GM19397 (cell line): Measurements from ENCODE around the gene KMT5B.

Experiments
- ATAC-seq: cut with Tn5 transposase; IDR thresholded peaks from one replicate; pipeline ENCODE4 v1.9.1; 2021; ENCODE audit warnings: mild to moderate bottlenecking, moderate library complexity; ENCODE audit not compliant: unreplicated experiment

Gene KMT5B

DNA sequence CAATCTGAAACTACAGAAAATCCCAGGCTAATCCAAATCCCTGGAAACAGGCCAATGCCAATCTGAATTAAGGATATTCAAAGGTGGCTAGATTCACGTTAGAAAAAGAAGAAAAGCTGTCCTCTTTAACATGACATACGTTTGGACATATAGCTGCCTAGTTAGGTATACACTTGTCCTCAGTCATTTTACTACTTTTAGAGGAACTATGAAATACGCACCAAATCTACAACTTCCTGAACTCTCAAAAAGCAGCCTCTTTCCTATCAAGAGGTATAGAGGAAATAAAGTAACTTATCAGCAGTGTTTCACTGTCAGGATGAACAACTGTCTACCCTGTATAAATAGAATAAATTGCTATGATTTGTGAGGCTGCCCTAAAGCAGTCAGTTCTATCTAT is 24.0 kb downstream of the KMT5B start:
- no peak for ATAC-seq

DNA sequence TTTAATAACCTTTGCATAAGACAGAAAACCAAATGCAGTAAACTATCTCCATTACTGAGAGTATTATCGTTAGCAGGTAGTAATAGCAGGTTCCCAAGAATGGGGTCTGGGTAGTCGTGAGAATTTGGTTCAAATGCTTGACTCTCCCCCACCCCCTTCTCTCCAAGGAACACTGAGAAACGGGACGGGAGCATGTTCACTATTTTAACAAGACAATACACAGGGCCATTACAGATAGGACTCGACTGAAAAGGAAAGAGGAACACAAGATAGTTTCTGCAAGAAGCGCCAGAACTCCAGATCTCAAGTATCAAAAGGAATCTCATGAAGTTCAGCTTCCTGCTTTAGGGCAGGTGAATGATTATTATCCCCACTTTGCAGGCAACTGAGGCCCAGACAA is 27.0 kb downstream of the KMT5B start:
- ATAC-seq, result no peak

DNA sequence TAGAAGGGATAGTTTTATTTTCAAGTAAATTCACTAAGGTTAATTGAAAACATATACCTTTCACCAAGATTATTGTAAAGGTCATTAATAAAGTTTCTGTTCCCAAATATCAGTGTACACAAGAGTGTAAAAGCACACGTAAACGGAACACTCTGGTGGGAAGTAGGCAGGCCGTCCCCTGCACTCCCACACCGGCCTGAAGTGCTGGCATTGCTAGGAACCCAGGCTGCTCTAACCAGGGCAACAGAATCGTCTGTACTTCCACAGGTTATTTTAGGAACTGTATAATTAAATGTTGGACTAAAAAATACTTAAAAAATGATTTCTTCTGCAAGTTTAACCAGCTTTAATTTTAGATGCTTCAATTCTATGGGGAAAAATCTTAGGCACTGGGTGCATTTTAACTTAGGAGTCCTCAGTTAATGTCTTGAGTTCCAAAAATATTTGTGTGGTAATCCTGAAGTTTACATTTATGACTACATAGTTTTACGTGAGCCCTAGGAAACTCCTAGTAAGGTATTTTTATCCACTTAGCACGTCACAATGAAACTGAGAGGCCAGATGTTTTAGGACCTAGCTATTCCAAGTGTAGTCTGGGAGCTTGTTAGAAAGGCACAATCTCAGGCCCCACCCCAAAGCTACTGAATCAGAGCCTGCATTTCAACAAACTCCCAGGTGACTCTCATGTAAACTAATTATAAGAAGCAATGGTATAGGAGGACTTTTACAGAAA is 31.2 kb downstream of the KMT5B start:
- ATAC-seq, result no peak

DNA sequence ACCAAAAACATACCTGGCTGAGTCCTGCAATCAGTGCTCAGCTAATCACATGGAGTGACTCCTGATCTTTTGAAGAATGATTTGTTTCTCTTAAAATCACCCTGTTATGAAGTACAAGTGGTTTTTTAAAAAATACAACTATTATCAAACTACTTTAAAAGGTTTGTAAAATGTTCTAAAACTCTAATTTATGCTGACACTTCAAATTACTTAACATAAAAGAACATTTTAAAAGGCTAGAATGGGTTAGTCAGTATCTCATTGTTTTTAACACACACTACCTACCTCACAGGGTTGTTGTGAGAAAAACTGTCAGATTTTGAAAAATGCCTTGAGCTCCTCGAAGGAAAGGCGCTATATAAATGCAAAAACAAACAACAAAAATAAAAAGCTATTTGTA is 33.2 kb downstream of the KMT5B start:
- ATAC-seq, result no peak

DNA sequence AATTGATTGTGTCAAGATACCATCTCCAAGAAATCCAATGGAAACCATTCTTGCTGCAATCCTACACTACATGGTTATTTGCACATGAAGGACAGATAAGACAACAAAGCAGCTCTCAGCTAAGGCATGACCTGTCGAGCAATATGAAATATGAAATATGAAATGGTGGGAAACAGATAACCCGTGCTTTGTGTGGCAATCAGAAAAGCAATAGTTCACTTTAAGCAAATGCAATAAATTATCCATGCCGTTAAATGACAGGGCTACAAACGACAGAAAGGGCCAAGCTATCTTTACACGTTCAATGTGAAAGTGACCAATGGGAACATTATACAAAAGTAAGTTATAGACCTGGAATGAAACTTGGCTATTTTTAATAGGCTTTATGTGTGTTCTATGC is 35.2 kb downstream of the KMT5B start:
- ATAC-seq, result no peak

DNA sequence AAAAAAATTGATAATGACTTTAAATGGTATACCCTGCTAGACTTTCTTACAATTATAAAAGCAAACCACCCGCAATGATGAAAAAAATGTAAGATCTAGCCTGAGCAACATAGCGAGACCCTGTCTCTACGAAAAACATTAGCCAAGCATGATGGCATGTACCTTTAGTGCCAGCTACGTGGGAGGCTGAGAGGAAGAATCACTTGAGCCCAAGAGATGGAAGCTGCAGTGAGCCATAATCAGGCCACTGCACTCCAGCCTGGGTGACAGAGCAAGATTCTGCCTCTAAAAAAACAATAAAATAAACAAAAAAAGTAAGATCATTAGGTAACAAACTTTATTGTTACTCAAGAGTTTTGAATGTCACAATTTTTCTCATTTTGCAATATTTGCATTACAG is 39.2 kb downstream of the KMT5B start:
- ATAC-seq, result no peak

DNA sequence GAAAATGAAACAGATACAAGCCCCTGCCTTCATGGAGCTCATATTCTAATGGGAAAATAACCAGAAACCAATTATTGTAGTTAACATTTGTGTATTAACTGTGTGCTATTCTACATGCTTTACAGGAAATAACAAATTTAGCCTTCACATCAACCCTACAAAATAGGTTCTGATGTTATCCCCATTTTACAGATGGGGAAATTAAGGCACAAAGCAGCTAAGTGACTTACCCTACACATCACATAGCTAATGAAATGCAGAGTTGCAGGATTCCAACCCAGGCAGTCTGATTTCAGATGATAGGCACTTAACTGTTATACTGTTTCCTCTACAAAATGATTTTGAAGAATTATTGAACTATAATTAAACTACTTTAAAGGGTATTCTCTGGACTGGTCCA is 43.7 kb downstream of the KMT5B start:
- no peak for ATAC-seq

DNA sequence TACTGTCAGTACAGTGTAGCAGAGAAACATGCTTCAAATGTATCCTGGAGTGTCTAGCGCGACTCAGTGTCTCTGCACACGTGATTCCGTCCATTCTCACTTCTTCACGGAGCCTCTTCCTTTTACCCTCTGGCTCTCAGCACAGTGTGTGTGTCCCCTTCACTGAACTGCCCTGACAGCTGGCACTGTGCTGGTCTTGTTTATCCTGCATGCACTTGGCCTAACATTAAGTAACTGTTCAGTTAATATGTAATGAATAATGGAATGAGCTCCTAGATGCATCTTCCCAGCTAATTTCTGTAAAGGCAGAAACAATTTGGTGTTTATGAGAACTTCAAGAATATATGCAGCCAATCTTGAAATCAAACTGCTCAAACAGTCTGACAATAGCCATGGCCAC is 44.4 kb downstream of the KMT5B start:
- no peak for ATAC-seq

DNA sequence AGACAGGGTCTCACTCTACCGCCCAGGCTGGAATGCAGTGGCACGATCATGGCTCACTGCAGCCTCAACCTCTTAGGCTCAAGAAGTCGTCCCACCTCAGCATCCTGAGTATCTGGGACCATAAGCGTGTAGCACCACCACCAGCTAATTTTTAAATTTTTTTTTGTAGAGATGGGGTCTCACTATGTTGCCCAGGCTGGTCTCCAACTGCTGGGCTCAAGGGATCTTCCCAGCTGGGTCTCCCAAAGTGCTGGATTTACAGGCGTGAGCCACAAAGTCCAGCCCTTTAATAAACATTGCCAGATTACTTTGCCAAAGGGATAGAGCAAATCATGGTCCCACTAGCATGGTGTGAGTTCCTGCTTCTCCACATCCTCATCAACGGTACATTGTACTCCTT is 45.6 kb downstream of the KMT5B start:
- no peak for ATAC-seq

DNA sequence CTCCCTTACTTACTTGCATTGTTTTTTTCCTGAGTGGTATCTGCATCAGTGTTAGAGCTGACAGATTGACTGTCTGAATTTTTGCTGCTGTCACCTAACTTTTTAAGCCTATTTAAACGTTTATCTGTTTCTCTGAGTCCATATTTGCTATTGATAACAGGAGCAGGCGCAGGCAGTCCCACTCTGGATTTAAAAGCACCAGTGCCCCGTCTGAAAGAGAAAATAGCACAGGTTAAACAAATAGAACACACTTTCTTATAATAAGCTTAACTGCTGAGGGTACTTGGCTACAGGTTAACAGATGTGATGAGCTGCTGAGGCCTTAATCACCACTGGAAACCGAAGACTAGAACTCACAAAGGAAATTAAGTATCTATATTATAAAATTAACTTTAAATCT is 46.1 kb downstream of the KMT5B start:
- ATAC-seq, result no peak

DNA sequence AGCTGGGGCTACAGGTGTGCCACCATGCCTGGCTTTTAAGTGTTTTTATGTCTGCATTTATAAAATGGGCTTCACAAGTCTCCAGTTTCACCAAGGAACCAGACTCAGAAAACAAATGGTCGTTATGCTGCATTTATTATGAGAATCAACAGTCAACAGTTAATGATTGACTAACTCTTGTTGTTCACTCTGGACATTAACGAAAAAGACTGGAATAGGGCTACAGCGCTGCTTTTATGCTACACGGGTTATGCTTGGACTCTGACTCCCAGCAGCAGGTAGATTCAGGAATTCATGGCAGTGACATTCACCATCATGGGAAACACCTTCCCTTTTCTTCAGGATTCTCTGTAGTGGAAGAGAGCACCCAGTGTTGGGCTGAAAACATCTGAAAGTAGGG is 47.5 kb downstream of the KMT5B start:
- ATAC-seq, result no peak

DNA sequence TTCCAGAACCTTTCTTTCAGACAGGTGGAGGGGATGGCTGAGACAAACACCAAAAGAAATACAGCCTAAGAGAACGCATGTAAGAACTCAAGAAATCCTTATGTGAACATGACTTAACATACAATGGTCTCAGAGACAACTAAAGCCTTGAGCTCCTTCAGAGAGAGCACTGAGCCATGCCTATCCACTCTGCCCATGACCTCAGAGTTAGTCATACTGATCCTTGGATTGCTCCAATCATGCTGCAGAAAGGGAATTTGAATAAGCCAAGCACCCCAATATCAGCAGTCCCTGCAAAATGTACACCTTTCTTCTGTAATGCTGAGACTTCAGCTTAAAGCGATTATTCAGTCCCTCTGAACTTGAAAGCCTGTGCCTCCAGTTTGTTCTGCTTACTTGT is 48.7 kb downstream of the KMT5B start:
- no peak for ATAC-seq

DNA sequence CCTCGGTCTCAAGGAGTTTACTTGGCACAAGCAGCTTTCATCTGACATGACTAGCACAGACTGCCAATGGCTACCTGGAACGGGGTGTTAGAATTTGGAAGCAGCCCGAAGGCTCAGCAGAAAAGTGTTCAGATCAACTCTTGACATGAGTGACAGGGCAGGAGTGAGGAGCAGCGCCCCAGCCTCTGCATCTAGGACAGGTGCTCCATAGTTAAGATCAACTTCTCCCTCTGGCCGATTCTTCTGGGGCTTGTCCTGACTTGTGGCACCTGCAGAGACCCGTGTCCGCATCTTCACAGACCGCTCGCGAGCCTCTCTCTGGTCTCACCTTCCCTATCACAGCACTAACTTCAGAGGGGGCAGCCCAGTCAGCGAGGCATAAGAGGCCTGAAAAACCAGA is 49.4 kb downstream of the KMT5B start:
- ATAC-seq, result no peak

DNA sequence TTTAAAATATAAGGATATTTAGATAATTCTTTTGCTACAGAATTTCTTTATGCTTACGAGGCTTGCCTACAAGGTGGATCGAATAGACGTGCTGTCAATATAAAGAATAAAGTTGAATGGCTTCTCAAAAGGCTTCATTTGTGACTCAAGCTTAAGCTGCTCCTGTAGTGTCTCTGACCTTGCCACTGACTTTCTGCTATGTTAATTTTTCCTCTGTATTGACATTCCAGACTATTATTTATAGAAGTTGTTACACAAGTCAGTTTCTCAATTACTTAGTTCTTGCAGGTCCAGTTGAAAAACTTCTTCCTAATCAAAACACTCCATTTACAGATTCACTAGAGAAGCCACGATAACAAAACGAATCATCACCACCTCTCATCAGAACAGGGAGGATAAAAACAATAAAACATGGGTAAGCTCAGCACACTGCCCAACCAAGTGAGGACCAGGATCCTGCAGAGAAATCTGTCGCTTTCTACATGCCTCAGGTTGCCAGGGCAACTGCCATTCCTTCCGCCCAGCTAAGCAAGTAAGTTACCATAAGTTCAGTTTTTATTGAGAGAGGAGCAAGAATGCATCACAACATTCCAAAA is 52.9 kb downstream of the KMT5B start:
- ATAC-seq, result no peak

DNA sequence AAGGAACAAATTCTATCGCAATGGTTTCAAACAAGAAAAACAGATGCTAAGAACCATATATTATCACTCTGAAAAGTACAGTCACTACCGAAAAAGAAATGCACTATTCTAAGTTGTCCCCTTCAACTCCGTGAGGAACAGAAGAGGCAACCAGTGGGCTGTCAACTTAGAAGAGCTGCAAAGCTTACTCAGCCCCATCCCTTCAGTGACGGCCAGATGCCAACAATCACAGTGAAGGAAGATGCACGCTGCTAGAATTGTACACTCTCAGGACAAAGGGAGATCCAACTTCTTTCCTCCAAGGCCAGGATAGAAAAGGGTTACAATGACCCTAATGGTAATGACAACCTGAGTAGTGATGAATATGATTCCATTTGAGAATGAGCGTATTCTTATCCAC is 53.4 kb downstream of the KMT5B start:
- ATAC-seq, result no peak

DNA sequence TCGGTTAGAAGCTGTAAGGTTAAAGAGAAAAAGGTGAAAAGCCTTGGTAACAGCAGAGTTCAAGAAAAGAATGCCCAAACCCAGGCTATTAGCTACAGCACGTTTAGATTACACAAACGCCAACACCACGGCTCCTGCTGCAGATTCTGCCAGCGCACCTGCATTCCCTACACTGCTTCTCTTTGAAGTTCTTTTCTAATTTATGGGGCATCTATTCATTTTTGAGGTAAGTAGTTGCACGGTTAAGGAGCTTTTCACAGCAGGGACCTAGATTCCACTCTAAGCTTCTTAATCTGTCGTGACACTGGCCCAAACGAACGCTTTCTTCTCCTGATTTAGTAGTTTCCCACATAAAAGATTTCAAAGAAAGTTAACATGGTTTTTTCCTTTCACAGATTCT is 53.9 kb downstream of the KMT5B start:
- ATAC-seq, result no peak

DNA sequence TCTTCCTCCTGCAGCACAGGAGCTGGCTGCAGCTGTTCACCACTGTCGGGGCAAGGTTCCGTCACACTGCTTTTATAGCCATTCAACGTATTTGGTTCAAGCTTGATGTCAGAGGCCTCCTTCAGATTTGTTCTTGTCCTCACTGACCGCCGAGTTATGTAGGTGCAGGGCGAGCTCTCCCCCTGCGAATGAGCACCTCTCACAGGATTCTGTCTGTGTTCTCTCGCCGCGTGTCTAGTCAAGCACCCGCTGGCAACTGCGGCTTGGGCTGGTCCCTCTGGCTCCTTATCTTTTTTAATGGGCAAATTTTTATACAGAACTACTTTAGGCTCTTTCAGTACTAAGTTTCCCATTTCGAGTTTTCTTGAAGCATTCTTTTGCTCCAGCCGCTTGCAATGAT is 54.5 kb downstream of the KMT5B start:
- no peak for ATAC-seq

DNA sequence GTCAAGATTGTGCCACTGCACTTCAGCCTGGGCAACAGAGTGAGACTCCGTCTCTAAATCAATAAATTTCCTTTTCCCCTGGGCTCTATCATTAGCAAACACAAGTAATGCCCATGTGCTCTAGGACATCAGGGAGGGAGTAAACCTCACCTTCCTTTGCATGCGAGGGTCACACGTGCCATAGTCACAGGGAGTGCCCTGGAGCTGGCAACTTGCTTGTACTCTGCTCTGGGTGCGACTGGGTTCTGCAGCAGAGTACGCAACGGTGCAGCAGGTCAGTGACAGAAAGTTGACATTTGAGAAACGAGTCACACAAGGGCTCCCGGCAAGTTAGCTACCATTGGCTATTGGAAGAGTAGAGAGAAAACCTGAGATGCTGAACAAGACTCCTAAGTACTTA is 59.4 kb downstream of the KMT5B start:
- ATAC-seq, result no peak

DNA sequence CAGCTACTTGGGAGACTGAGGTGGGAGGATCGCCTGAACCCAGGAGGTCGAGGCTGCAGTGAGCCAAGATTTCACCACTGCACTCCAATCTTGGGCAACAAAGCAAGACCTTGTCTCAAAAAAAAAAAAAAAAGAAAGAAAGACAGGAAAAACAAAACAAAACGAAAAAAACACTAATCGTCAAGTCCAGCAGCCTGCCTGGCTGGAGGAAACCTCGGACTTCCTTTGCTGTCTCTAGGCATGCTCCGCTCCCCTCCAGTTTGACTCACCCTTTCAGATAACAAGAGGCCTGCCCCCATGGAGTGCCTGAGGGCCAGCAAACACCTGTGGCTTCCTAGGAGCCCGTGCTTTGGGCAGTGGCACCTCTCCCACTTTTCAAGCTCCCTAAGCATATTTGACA is 63.1 kb downstream of the KMT5B start:
- ATAC-seq, result no peak

DNA sequence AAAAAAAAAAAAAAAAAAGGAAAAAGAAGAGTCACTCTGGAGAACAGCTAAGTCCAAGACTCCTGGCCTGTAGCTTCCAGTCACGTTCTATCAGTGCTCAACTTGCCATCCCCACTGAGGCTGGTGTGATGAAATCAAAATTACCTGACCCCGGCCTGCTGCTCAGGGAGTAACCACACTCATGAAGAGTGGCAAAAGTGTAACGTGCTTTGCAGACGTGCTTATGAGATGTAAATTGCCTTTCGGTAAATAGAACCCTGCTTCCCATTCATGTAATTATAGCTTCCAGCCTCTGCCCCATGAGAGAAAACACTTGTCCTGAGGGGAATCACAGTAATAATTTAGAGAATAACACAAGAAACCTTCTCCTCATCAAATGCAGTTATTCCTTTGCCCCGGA is 63.7 kb downstream of the KMT5B start:
- no peak for ATAC-seq

DNA sequence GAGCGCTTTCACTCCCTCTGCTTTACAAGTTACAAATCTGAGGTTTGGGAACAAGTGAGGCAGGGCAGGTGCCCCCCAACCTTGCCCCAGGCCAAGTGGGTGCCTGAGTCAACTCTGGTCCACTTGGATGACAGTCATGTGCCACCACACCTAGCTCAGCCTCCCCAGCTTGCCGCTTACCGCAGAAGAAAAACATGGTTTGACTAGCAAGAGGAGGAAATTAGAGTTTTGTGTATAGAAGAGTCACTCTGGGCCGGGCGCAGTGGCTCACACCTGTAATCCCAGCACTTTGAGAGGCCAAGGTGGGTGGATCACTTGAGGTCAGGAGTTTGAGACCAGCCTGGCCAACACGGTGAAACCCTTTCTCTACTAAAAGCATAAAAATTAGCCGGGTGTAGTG is 64.2 kb downstream of the KMT5B start:
- ATAC-seq, result no peak

DNA sequence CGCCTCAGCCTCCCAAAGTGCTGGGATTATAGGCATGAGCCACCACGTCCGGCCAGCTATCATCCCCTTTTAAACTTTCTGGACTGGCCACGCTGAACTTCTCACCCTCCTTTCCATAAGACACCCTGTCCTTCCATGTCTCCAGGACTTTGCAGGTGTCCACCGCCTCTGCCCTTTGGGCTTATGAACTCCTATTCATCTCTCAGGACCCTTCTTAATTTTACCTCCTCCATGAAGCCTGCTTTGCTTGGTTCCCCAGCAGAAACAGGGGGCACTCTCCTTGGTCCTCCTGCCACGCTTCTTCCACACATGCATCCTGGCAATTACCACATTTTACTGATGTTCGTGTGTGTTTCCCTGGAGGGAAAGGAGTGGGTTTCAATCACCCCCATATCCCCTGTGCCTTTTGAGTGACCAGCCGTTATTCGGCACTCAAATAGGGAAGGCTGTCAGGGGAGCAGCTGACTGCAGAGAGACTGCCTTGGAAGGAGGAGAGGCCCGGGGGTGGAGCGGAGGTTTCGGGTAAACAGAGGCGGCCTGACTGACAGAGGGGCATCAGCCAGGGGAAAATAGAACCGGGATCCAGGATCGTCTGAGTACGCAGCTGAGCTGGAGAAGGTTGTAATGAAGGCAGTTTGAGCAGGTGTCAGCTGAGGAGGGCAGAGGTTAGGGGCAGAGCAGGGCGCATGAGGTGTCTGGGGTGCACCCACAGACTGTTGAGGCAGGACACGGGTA is 64.9 kb downstream of the KMT5B start:
- ATAC-seq, result no peak
